ENCODE data around the gene PPM1H.
"Not testable (repeated sequence)": the region's sequence is repeated elsewhere in the genome, so short reads cannot be mapped to it uniquely, and the experiment has no call there.

The PPM1H gene

DNA sequence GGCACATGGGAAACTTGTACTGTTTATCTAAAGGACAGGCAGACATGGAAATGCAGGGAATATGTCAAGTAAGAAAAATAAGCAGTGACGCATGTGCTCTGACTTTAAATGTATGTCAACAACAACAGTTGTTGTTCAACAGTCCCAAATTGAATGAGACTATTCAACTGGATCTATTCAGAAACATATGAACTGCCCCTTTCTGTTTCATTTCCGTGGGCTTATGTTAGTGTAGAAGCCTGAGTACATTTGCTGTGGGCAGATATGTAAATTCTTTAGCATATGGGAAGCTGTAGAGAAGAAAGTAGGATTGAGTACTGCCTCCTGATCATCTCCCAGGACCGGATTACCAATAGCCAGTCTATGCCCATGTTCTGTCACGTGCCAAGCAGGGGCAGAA, 7.4 kb upstream of the PPM1H start:
- not testable (repeated sequence) for DNase-seq

- DNase-seq: no peak
Measured at GRCh38 chr12:62934239-62934798, 631 bp downstream of the PPM1H start.

- DNase-seq: no peak
Measured at GRCh38 chr12:62933602-62934238, 1.2 kb downstream of the PPM1H start.

- no peak for DNase-seq
Measured at GRCh38 chr12:62933220-62933601, 1.7 kb downstream of the PPM1H start.

DNA sequence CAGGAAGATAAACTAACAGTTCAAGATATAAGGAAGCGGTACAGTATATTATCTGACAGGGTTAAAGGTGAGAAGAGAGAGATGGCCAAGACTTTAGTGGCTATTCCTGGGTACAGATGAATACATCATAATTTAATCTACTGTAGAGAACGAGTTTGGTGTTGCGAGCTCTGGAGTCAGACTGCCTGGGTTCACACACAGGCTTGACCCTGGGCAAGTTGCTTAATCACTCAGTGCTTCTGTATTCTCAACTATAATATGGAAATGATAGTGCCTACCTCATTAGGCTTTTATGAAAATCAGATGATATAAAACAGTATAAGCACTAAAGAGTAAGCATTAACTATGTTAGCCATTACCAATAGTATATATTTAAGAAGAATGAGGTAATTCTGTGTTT, 3.5 kb downstream of the PPM1H start:
- DNase-seq: no peak

GRCh38 chr12:62930546-62931425, 4.2 kb downstream of the PPM1H start:
- no peak for DNase-seq

- DNase-seq: no peak
Measured at GRCh38 chr12:62928632-62929031, 6.3 kb downstream of the PPM1H start.

- DNase-seq: no peak
Measured at GRCh38 chr12:62925680-62926079, 9.3 kb downstream of the PPM1H start.

DNA sequence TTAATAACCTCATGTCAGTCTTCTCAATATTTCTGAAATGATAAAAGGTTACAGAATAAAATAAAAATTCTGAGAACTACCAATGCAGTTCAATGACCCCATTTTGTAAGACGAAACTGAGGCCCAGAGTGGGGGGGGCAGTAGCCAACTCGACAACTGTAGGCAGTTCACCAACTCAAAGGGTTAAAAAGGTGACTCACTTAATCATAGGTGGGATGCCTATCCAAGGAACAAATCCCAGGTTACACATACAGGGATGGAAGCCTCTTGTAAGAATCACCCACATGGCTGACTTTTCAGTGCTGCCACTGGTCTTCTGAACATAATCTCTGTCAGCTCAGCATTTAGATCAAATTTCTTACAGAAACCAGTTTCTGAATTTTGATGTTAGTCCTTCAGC, 10.9 kb downstream of the PPM1H start:
- no peak for DNase-seq

GRCh38 chr12:62922539-62922938, 12.4 kb downstream of the PPM1H start:
- no peak for DNase-seq

DNA sequence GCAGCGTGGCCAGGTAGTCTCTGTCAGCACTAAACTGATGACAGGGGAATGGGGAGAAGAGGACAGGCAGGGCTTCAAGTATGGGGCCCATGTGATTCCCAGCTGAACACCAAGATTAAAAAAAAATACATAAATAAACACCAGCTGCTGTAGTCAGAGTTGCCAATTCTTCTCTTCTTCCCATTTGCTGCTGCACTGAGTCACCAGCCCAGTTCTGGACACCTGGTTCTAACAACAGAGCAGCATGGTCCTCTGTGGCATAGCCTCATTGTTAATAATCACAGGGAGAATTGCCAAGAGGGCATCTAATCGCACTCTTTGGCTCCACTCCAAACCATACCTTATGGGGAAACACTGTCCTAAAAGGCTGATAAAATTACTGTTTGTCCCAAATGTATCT, 15.1 kb downstream of the PPM1H start:
- DNase-seq: no peak

GRCh38 chr12:62917926-62918325, 17.0 kb downstream of the PPM1H start:
- no peak for DNase-seq

- no peak for DNase-seq
Measured at GRCh38 chr12:62916632-62917425, 18.1 kb downstream of the PPM1H start.

GRCh38 chr12:62915204-62915529, 19.8 kb downstream of the PPM1H start:
- no peak for DNase-seq

- DNase-seq: no peak
Measured at GRCh38 chr12:62914443-62915203, 20.3 kb downstream of the PPM1H start.

GRCh38 chr12:62913380-62913779, 21.6 kb downstream of the PPM1H start:
- DNase-seq: no peak

DNA sequence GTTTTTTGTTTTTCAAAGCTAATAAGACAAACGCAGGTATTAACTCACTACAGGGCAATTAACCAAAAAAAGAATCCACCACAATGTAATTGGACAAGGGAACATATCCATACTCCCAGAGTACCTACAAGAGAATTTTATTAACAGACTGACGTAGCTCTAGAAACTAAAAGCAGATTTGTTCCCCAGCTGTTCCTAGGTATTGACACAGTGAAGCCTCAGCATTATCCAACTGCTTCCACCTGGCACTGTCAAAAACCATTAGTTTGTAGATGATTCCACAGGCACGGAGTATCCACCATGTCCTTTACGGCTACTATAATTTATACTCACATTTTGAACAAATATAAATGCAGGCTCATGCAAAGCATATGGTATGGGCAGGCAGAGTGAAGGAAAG, 22.3 kb downstream of the PPM1H start:
- no peak for DNase-seq

DNA sequence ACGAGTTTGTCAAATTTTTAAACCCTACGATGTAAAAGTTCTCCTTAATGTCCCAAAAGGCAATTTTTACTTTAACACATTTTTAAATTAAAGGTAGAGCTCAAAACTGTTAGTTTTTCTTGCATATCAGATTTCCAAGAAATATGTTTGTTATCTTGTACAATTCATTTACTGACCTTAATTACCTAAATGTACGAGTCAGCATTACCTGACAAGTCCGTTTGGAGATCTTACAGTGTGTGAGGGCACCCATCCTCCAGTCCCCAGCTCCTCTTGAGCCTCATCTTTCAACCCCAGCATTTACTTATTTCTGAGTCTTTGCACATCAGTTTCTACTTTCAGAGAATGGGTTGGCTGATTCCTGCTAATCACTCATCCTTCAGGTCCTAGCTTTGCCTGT, 23.7 kb downstream of the PPM1H start:
- no peak for DNase-seq

GRCh38 chr12:62910549-62911169, 24.3 kb downstream of the PPM1H start:
- no peak for DNase-seq

DNA sequence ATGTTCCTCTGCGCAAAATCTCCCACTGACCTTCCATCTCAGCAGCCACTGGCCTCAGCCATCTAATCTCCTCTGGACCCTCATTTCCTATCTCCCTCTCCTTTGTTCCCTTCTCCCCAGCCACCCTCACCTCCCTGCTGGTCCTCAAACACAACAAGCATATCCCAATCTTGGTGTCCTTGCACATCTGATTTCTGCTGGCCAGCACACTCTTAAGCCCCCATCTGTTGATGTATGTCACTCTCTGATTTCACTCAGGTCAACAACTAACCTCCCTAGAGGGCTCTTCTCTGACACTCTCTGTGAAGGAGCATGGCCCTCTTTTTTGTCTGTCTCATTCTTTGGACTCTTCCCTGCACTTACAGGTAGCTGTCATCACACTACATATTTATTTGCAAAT, 25.6 kb downstream of the PPM1H start:
- no peak for DNase-seq

GRCh38 chr12:62908674-62909073, 26.3 kb downstream of the PPM1H start:
- DNase-seq: no peak

GRCh38 chr12:62907561-62907960, 27.4 kb downstream of the PPM1H start:
- no peak for DNase-seq

All from DMS79 (cell line).